Stimulated activated naive B cell treated with anti-CD40 and anti-IgM and Interleukin-4, amounts not matched to agents 10 μg/mL and 1 μg/mL and 100 μg/mL, for 72 hours (primary cell): ENCODE results near the gene RECK.
A peak's percentile ranks its signal among the peaks of the same experiment; 100 is the strongest.
"Not testable (repeated sequence)": the region's sequence is repeated elsewhere in the genome, so short reads cannot be mapped to it uniquely, and the experiment has no call there.

Source experiments
- ATAC-seq, 2 donors: fragments of 150-1000 bp; cut with Tn5 transposase; replicated peaks; 2 replicates each; pipeline ENCODE4 v1.10.0; 2021; ENCODE audit warnings: moderate library complexity in 1 of 2
- DNase-seq: peaks from one replicate; pipeline ENCODE4 v3.0.0; 2021
- H3K27ac Mint-ChIP-seq: one replicate; pipeline ENCODE4 v1.8.0; 2022; ENCODE audit warnings: mild to moderate bottlenecking, mixed read lengths
- H3K27me3 Mint-ChIP-seq, 2 donors: one replicate each; pipeline ENCODE4 v1.8.0; 2022; ENCODE audit warnings: mixed read lengths in 2 of 2
- H3K36me3 Mint-ChIP-seq, 2 donors: one replicate each; pipeline ENCODE4 v1.8.0; 2022; ENCODE audit warnings: mixed read lengths in 2 of 2, mild to moderate bottlenecking in 1 of 2
- H3K4me1 Mint-ChIP-seq, 2 donors: one replicate each; pipeline ENCODE4 v1.8.0; 2022; ENCODE audit warnings: mixed read lengths in 2 of 2, mild to moderate bottlenecking in 1 of 2
- H3K4me3 Mint-ChIP-seq, 2 donors: one replicate each; pipeline ENCODE4 v1.8.0; 2022; ENCODE audit warnings: mild to moderate bottlenecking in 2 of 2, mixed read lengths in 2 of 2, moderate library complexity in 1 of 2
- H3K9me3 Mint-ChIP-seq, 2 donors: one replicate each; pipeline ENCODE4 v1.8.0; 2022; ENCODE audit warnings: mixed read lengths in 2 of 2, mild to moderate bottlenecking in 1 of 2

The RECK gene

GRCh38 chr9:36036780-36037548 is at the start of gene RECK:
TSS of gene RECK (plus strand) at chr9:36036913. CDS start at chr9:36036999, 86 bp downstream.
- H3K4me1 Mint-ChIP-seq, result peaks cover 17 to 24% of the 10 kb centered on the region in 2 donors
- H3K27me3 Mint-ChIP-seq, result peaks cover 0 to 5% of the 10 kb centered on the region in 2 donors
- DNase-seq (peak; percentile 76), ATAC-seq (peak; percentile 93 to 96)
- no peaks in the 10 kb centered on the region for H3K36me3 Mint-ChIP-seq
- H3K4me3 Mint-ChIP-seq, result peak within 1 kb of the TSS; percentile 91 to 92
- no peaks in the 10 kb centered on the region for H3K9me3 Mint-ChIP-seq
- peak within 1 kb of the TSS; percentile 90 for H3K27ac Mint-ChIP-seq

- DNase-seq (no peak), ATAC-seq (no peak)
- no peaks in the 10 kb centered on the region for H3K9me3 Mint-ChIP-seq
- H3K27ac Mint-ChIP-seq, result no peak overlapping the region
- peaks cover 0 to 6% of the 10 kb centered on the region in 2 donors for H3K4me1 Mint-ChIP-seq
- peaks cover 37 to 45% of the 10 kb centered on the region in 2 donors for H3K27me3 Mint-ChIP-seq
- no peaks in the 10 kb centered on the region for H3K36me3 Mint-ChIP-seq
- no peak overlapping the region for H3K4me3 Mint-ChIP-seq
Observed at GRCh38 chr9:35990155-35990554, 46.6 kb upstream of the RECK start.

- not testable (repeated sequence) for ATAC-seq, DNase-seq, H3K9me3 Mint-ChIP-seq, H3K36me3 Mint-ChIP-seq, H3K4me3 Mint-ChIP-seq, H3K4me1 Mint-ChIP-seq, H3K27ac Mint-ChIP-seq
- peaks cover 21 to 45% of the 10 kb centered on the region in 2 donors for H3K27me3 Mint-ChIP-seq
Observed at GRCh38 chr9:35993136-35993535, 43.6 kb upstream of the RECK start.

GRCh38 chr9:35993976-35994720 is 42.6 kb upstream of the RECK start:
- no peak overlapping the region for H3K4me3 Mint-ChIP-seq
- H3K36me3 Mint-ChIP-seq, result peaks cover 5 to 11% of the 10 kb centered on the region in 2 donors
- no peak for DNase-seq
- H3K27me3 Mint-ChIP-seq, result peaks cover 21 to 41% of the 10 kb centered on the region in 2 donors
- no peak for ATAC-seq
- no peak overlapping the region for H3K27ac Mint-ChIP-seq
- H3K9me3 Mint-ChIP-seq, result peaks cover 8 to 9% of the 10 kb centered on the region in 2 donors
- peaks cover 0 to 6% of the 10 kb centered on the region in 2 donors for H3K4me1 Mint-ChIP-seq

- DNase-seq, result no peak
- peaks cover 5 to 11% of the 10 kb centered on the region in 2 donors for H3K36me3 Mint-ChIP-seq
- peaks cover 26 to 37% of the 10 kb centered on the region in 2 donors for H3K27me3 Mint-ChIP-seq
- H3K27ac Mint-ChIP-seq, result no peak overlapping the region
- no peak overlapping the region for H3K4me3 Mint-ChIP-seq
- peaks cover 8 to 9% of the 10 kb centered on the region in 2 donors for H3K9me3 Mint-ChIP-seq
- ATAC-seq, result no peak
- H3K4me1 Mint-ChIP-seq, result peaks cover 0 to 6% of the 10 kb centered on the region in 2 donors
Observed at GRCh38 chr9:35994959-35995358, 41.8 kb upstream of the RECK start.

- ATAC-seq (no peak), DNase-seq (no peak)
- peaks cover 0 to 2% of the 10 kb centered on the region in 2 donors for H3K4me1 Mint-ChIP-seq
- peaks cover 34 to 40% of the 10 kb centered on the region in 2 donors for H3K27me3 Mint-ChIP-seq
- H3K36me3 Mint-ChIP-seq, result peaks cover 5 to 11% of the 10 kb centered on the region in 2 donors
- H3K27ac Mint-ChIP-seq, result no peak overlapping the region
- no peak overlapping the region for H3K4me3 Mint-ChIP-seq
- peaks cover 8 to 9% of the 10 kb centered on the region in 2 donors for H3K9me3 Mint-ChIP-seq
Observed at GRCh38 chr9:35996358-35996970, 40.2 kb upstream of the RECK start.

GRCh38 chr9:35997016-35997415 is 39.7 kb upstream of the RECK start:
- Mint-ChIP-seq H3K36me3 (peaks cover 5 to 11% of the 10 kb centered on the region in 2 donors), H3K27me3 (peaks cover 33 to 37% of the 10 kb centered on the region in 2 donors)
- ATAC-seq, H3K9me3 Mint-ChIP-seq, H3K27ac Mint-ChIP-seq, H3K4me1 Mint-ChIP-seq, H3K4me3 Mint-ChIP-seq, DNase-seq: not testable (repeated sequence)

GRCh38 chr9:35998333-35998732 is 38.4 kb upstream of the RECK start:
- Mint-ChIP-seq H3K4me1 (no peaks in the 10 kb centered on the region), H3K9me3 (peaks cover 8 to 9% of the 10 kb centered on the region in 2 donors), H3K36me3 (peaks cover 5 to 11% of the 10 kb centered on the region in 2 donors), H3K27me3 (peaks cover 37 to 43% of the 10 kb centered on the region in 2 donors), H3K27ac (no peak overlapping the region), H3K4me3 (no peak overlapping the region)
- ATAC-seq (no peak), DNase-seq (no peak)

GRCh38 chr9:36005891-36006290 is 30.8 kb upstream of the RECK start:
- Mint-ChIP-seq H3K4me3 (no peak overlapping the region), H3K4me1 (peaks cover 24 to 37% of the 10 kb centered on the region in 2 donors), H3K27ac (no peak overlapping the region), H3K27me3 (peaks cover 26 to 42% of the 10 kb centered on the region in 2 donors), H3K9me3 (peaks cover 8 to 9% of the 10 kb centered on the region in 2 donors), H3K36me3 (peaks cover 5 to 6% of the 10 kb centered on the region in 2 donors)
- DNase-seq, result no peak
- ATAC-seq, result no peak

- peak; percentile 51 to 58 for ATAC-seq
- peak overlapping the region; percentile 89 for H3K27ac Mint-ChIP-seq
- peak overlapping the region in 1 of 2 donors; percentile 47 for H3K4me3 Mint-ChIP-seq
- H3K4me1 Mint-ChIP-seq, result peaks cover 24 to 37% of the 10 kb centered on the region in 2 donors
- peaks cover 8 to 9% of the 10 kb centered on the region in 2 donors for H3K9me3 Mint-ChIP-seq
- peaks cover 30 to 45% of the 10 kb centered on the region in 2 donors for H3K27me3 Mint-ChIP-seq
- H3K36me3 Mint-ChIP-seq, result peaks cover 5 to 6% of the 10 kb centered on the region in 2 donors
- DNase-seq, result no peak
Observed at GRCh38 chr9:36006549-36007315, 30.0 kb upstream of the RECK start.

GRCh38 chr9:36007316-36007708 is 29.4 kb upstream of the RECK start:
- peaks cover 26 to 46% of the 10 kb centered on the region in 2 donors for H3K27me3 Mint-ChIP-seq
- peak overlapping the region in 1 of 2 donors; percentile 47 for H3K4me3 Mint-ChIP-seq
- peak; percentile 93 to 95 for ATAC-seq
- peak overlapping the region; percentile 89 for H3K27ac Mint-ChIP-seq
- H3K4me1 Mint-ChIP-seq, result peaks cover 24 to 37% of the 10 kb centered on the region in 2 donors
- peaks cover 8 to 9% of the 10 kb centered on the region in 2 donors for H3K9me3 Mint-ChIP-seq
- DNase-seq, result no peak
- H3K36me3 Mint-ChIP-seq, result peaks cover 5 to 6% of the 10 kb centered on the region in 2 donors

- Mint-ChIP-seq H3K27me3 (peaks cover 25 to 48% of the 10 kb centered on the region in 2 donors), H3K36me3 (peaks cover 5 to 6% of the 10 kb centered on the region in 2 donors)
- no peak for ATAC-seq
Observed at GRCh38 chr9:36007852-36008251, 28.9 kb upstream of the RECK start.

GRCh38 chr9:36008774-36009300 is 27.9 kb upstream of the RECK start:
- peak; percentile 57 to 67 for ATAC-seq
- Mint-ChIP-seq H3K36me3 (peaks cover 5 to 6% of the 10 kb centered on the region in 2 donors), H3K4me1 (peaks cover 24 to 37% of the 10 kb centered on the region in 2 donors), H3K27me3 (peaks cover 21 to 49% of the 10 kb centered on the region in 2 donors), H3K9me3 (peaks cover 8 to 9% of the 10 kb centered on the region in 2 donors), H3K4me3 (peak overlapping the region in 1 of 2 donors; percentile 13), H3K27ac (peak overlapping the region; percentile 6)
- DNase-seq, result peak; percentile 20

More at GRCh38 chr9:36007852-36008251, 28.9 kb upstream of the RECK start:
- peaks cover 24 to 37% of the 10 kb centered on the region in 2 donors for H3K4me1 Mint-ChIP-seq
- no peak overlapping the region for H3K4me3 Mint-ChIP-seq
- no peak for DNase-seq
- H3K27ac Mint-ChIP-seq, result no peak overlapping the region
- peaks cover 8 to 9% of the 10 kb centered on the region in 2 donors for H3K9me3 Mint-ChIP-seq
